RWPE2 (cell line): Measurements from ENCODE around the gene ACIN1.

Experiments used
- ATAC-seq: fragments of 200-7000 bp; cut with Tn5 transposase; 3 replicates; pipeline ENCODE4 v1.9.1; 2021; ENCODE audit warnings: low read depth
- DNase-seq: peaks from one replicate; pipeline ENCODE4 v3.0.0-alpha.2; 2020; ENCODE audit warnings: low spot score
- H3K27ac ChIP-seq: fragments of 450-650 bp; 2 replicates; pipeline ENCODE4 v1.5.1; 2017; ENCODE audit warnings: mild to moderate bottlenecking; ENCODE audit not compliant: poor library complexity, severe bottlenecking
- H3K27me3 ChIP-seq: fragments of 250-450 bp; sonication (Bioruptor Pico); 2 replicates; pipeline ENCODE4 v1.5.1; 2021; ENCODE audit warnings: mild to moderate bottlenecking, moderate library complexity; ENCODE audit not compliant: insufficient read depth, poor library complexity, severe bottlenecking
- H3K36me3 ChIP-seq: fragments of 250-450 bp; sonication (Bioruptor Pico); 2 replicates; pipeline ENCODE4 v1.5.1; 2020; ENCODE audit warnings: low read depth, mild to moderate bottlenecking, moderate library complexity
- H3K4me1 ChIP-seq: fragments of 250-450 bp; sonication (Bioruptor Pico); 2 replicates; pipeline ENCODE4 v1.5.1; 2021; ENCODE audit warnings: mild to moderate bottlenecking, moderate library complexity; ENCODE audit not compliant: insufficient read depth, poor library complexity, severe bottlenecking
- H3K4me3 ChIP-seq: fragments of 250-450 bp; sonication (Bioruptor Pico); 2 replicates; pipeline ENCODE4 v1.5.1; 2021; ENCODE audit warnings: mild to moderate bottlenecking, moderate library complexity; ENCODE audit not compliant: severe bottlenecking
- H3K9me3 ChIP-seq: fragments of 250-450 bp; sonication (Bioruptor Pico); 2 replicates; pipeline ENCODE4 v1.5.1; 2021; ENCODE audit warnings: mild to moderate bottlenecking, moderate library complexity; ENCODE audit not compliant: severe bottlenecking
- TF ChIP-seq, protein P1 (sequence below): fragments of 450-650 bp; IDR thresholded peaks from one replicate; pipeline ENCODE4 v1.5.1; 2017; ENCODE audit warnings: mild to moderate bottlenecking, moderate library complexity; ENCODE audit not compliant: poor library complexity, severe bottlenecking

The ACIN1 gene

DNA sequence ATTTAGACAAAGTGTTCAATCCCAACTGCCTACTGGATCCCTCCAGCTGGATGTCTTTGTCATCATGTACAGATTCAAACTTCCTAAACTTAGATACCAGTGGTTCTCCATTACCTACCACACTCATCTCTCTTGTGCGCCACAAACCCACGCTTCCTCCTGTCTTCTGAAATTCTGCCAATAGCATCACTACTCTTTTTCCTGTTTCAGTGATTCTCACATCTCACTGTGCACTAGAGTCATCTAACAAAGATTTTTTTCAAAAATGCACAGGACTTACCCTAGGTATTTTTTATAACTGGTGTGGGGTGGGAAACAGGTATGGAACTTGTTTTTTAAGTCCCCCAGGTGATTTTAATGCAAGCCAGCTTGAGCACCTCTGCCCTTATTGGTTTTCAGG lies 66.1 kb downstream of the ACIN1 start:
- ATAC-seq (no peak), DNase-seq (no peak)
- peaks cover 5% of the 10 kb centered on the region for H3K4me1 ChIP-seq
- TF ChIP-seq, protein P1, sequence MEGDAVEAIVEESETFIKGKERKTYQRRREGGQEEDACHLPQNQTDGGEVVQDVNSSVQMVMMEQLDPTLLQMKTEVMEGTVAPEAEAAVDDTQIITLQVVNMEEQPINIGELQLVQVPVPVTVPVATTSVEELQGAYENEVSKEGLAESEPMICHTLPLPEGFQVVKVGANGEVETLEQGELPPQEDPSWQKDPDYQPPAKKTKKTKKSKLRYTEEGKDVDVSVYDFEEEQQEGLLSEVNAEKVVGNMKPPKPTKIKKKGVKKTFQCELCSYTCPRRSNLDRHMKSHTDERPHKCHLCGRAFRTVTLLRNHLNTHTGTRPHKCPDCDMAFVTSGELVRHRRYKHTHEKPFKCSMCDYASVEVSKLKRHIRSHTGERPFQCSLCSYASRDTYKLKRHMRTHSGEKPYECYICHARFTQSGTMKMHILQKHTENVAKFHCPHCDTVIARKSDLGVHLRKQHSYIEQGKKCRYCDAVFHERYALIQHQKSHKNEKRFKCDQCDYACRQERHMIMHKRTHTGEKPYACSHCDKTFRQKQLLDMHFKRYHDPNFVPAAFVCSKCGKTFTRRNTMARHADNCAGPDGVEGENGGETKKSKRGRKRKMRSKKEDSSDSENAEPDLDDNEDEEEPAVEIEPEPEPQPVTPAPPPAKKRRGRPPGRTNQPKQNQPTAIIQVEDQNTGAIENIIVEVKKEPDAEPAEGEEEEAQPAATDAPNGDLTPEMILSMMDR = no peak
- H3K27me3 ChIP-seq = no peaks in the 10 kb centered on the region
- no peak overlapping the region for H3K27ac ChIP-seq
- peaks cover 87% of the 10 kb centered on the region for H3K36me3 ChIP-seq
- H3K4me3 ChIP-seq = no peak overlapping the region
- H3K9me3 ChIP-seq = no peaks in the 10 kb centered on the region

DNA sequence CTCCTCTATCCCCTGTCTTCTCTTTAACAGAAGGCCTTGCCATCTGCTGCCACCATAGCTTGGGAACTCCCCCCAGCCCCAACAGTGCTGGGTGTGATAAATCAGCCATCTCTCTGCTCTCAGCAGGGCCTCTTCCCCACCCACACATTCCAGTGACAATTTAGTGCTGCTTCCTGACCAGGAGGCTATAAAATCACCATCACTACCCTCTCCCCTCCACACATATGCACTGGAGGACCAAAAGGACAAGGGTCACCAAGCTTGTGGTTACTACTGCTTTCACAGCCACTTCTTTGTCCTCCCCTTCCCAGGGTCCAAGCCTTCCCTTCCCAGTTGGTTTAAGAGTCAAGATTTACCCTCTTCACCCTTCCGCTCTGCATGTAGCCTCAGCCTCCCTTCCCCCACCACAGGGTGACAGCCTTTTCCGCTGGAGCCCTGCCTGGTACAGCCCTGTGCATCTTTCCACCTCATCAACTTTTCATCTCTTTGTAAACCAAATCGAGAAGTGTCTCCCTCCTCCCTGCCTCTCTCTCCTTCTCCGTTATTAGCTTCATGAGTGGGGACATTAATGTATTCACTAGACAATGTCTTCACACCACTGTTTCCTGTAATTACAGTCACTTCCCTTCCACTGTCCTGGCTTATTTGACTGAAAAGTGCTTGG lies 69.7 kb downstream of the ACIN1 start:
- ATAC-seq (no peak; the same call in 2 of the 3 replicates), DNase-seq (no peak)
- Histone ChIP-seq H3K4me3 (no peak overlapping the region), H3K4me1 (no peaks in the 10 kb centered on the region), H3K9me3 (no peaks in the 10 kb centered on the region), H3K36me3 (peaks cover 52% of the 10 kb centered on the region), H3K27ac (no peak overlapping the region), H3K27me3 (no peaks in the 10 kb centered on the region)
- TF ChIP-seq, protein P1 = no peak

DNA sequence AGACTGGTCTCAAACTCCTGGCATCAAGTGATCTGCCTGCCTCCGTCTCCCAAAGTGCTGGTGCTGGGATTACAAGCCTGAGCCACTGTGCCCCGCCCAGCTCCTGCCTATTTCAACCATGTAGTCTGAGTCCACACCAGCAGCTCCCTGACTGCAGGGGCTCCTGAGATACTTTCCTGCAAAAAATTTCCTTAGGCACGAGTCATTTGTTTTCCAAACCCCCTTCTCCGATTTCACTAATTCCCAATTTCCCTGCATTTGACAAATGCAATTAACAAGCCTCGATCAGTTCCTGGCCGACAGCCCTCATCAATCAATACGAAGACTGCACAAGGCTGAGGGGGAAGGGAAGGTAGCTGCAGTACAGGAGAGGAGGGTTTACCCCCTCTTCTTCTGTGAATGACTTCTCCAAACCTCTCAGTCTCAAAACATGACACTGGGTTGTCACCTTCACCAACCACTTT lies 70.3 kb downstream of the ACIN1 start:
- no peak for DNase-seq
- Histone ChIP-seq H3K36me3 (peaks cover 45% of the 10 kb centered on the region), H3K4me3 (no peak overlapping the region), H3K27ac (no peak overlapping the region), H3K4me1 (no peaks in the 10 kb centered on the region), H3K27me3 (no peaks in the 10 kb centered on the region), H3K9me3 (no peaks in the 10 kb centered on the region)
- TF ChIP-seq, protein P1 = no peak
- no peak for ATAC-seq

DNA sequence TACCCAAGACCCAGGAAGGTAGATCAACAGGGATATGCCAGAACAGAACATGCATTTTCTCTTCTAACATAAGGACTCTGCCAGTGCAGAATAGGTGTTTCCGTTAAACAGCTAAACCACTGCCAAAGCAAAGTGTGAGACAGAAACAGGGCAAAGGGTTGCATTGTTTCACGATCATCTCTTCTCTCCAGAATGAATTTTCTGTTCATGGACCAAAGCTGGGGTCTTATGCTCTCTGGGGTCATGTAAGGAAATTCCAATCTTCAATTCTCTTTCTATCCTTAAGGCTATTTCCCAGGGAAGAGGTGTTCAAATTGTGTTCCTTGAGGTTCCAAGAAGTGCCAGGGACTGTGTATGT lies 71.2 kb downstream of the ACIN1 start:
- Histone ChIP-seq H3K9me3 (no peaks in the 10 kb centered on the region), H3K4me3 (no peak overlapping the region), H3K4me1 (no peaks in the 10 kb centered on the region), H3K27me3 (no peaks in the 10 kb centered on the region), H3K27ac (no peak overlapping the region), H3K36me3 (peaks cover 37% of the 10 kb centered on the region)
- TF ChIP-seq, protein P1 = no peak
- ATAC-seq = no peak
- DNase-seq = no peak

DNA sequence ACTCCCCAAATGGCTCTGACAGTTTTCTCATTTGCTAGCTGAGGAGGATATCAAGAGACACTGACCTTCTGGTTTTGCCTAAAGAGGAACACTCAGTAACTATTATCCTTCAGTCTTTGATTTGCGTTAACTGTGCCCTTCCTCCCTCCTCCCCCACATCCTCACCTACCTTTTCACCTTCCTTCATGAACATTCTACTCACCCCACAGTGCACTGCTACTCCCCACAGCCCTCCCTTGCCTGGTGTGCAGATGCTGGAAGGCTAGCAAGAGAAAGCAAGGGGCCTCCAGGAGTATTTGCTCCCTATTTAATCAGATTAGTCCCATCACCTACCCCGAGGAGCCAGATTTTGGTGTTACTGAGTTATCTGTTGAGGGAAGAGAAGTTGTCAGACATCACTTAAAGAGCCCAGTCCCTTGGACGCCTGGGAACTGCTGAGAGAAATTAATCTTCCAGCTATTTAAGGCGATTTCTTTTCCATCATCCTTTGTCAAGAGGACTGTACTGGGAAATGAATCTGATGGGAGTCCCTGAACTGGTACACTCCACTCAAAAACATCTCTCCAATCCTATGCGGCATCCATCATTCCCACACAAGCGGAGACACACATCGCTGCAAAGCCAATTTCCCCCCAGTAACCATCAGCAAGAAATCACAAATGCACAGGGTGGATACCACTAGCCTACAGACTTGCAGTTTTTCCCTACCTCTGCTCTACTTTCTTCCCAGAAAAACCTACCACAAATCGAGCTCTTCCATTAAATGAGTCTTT lies 71.7 kb downstream of the ACIN1 start:
- no peak for DNase-seq
- no peak overlapping the region for H3K4me3 ChIP-seq
- no peaks in the 10 kb centered on the region for H3K9me3 ChIP-seq
- H3K27me3 ChIP-seq = no peaks in the 10 kb centered on the region
- peaks cover 31% of the 10 kb centered on the region for H3K36me3 ChIP-seq
- no peaks in the 10 kb centered on the region for H3K4me1 ChIP-seq
- TF ChIP-seq, protein P1 = no peak
- ATAC-seq = no peak
- H3K27ac ChIP-seq = no peak overlapping the region
